Astrocyte (in vitro differentiated cells and primary cell): ENCODE measurements around the gene NCBP3.

Experiments used
- CTCF ChIP-seq: IDR thresholded peaks from 2 replicates; pipeline ENCODE4 v1.5.1; 2011; ENCODE audit warnings: low read depth, mild to moderate bottlenecking, inconsistent platforms, low read length, moderate library complexity; ENCODE audit not compliant: insufficient read depth
- EZH2 ChIP-seq: IDR thresholded peaks from 2 replicates; pipeline ENCODE4 v1.6.1; 2012; ENCODE audit warnings: mild to moderate bottlenecking, low read length, inconsistent platforms; ENCODE audit not compliant: insufficient read depth

GRCh38 chr17:3799181-3799945, 46.7 kb downstream of the NCBP3 start:
- TF ChIP-seq CTCF: no peak
- TF ChIP-seq EZH2: no peak
